T-cell (primary cell): Measurements from ENCODE around the gene SHISA6. TPM values are rescaled to one million over a fixed set of nuclear protein-coding genes. Genes with fewer than 3 reads are reported as not detected.

Experiments used
- ATAC-seq, 4 experiments: fragments of 200-7000 bp in 3 of 4; fragments of 150-1000 bp in 1 of 4; cut with Tn5 transposase; replicated peaks in 1 of 4; 1 replicate in 3 of 4; 2 replicates in 1 of 4; pipeline ENCODE4 v1.10.0; 2021; ENCODE audit warnings: moderate library complexity in 3 of 4, mild to moderate bottlenecking in 2 of 4, moderate number of reproducible peaks in 1 of 4
- CTCF ChIA-PET, 2 donors: fragments of 300-600 bp; sonication (Branson Sonifier 250); formaldehyde crosslinking; loops; one replicate each; lab custom pipeline; 2022; ENCODE audit warnings: antibody characterized with exemption in 2 of 2; lab: Charles Lee
- POLR2A ChIA-PET, 2 donors: fragments of 300-600 bp; sonication (Branson Sonifier 250); formaldehyde crosslinking; loops; one replicate each; lab custom pipeline; 2022; ENCODE audit warnings: antibody characterized with exemption in 2 of 2; lab: Charles Lee
- DNase-seq, 35 experiments: peaks; one replicate each; pipeline versions ENCODE4 v3.0.0 to v3.0.0-alpha.2; 2013 to 2023
- H3K27ac ChIP-seq: one replicate; pipeline ENCODE4 v1.5.1; 2013; ENCODE audit warnings: low read length
- H3K27me3 ChIP-seq, 2 experiments: replicated peaks in 1 of 2; 1 replicate in 1 of 2; 2 replicates in 1 of 2; pipeline versions ENCODE4 v1.6.1 to v1.7.0; 2013; ENCODE audit warnings: low read length in 1 of 2, mixed read lengths in 1 of 2; ENCODE audit not compliant: control insufficient read depth in 2 of 2, insufficient read depth in 2 of 2; ENCODE audit errors: extremely low read depth in 1 of 2
- H3K36me3 ChIP-seq, 2 donors: 1 replicate in 1 of 2; 2 replicates in 1 of 2; pipeline versions ENCODE4 v1.6.1 to v1.7.0; 2013; ENCODE audit warnings: low read length in 1 of 2; ENCODE audit not compliant: control insufficient read depth in 2 of 2, insufficient read depth in 1 of 2; ENCODE audit errors: extremely low read depth in 1 of 2
- H3K4me1 ChIP-seq, 2 experiments: 1 replicate in 1 of 2; 2 replicates in 1 of 2; pipeline versions ENCODE4 v1.6.1 to v1.7.0; 2013; ENCODE audit warnings: low read length in 2 of 2, mixed read lengths in 1 of 2; ENCODE audit not compliant: insufficient read depth in 2 of 2, control insufficient read depth in 1 of 2; ENCODE audit errors: extremely low read depth in 1 of 2
- H3K4me3 ChIP-seq, 2 donors: 1 replicate in 1 of 2; 2 replicates in 1 of 2; pipeline versions ENCODE4 v1.5.1 to v1.7.0; 2013; ENCODE audit warnings: mild to moderate bottlenecking in 2 of 2, low read length in 1 of 2, moderate library complexity in 1 of 2; ENCODE audit not compliant: control insufficient read depth in 1 of 2; ENCODE audit errors: extremely low read depth in 1 of 2
- H3K9me3 ChIP-seq: 2 replicates; pipeline ENCODE4 v1.7.0; 2013
- H3K27ac Mint-ChIP-seq, 2 donors: one replicate each; pipeline ENCODE4 v1.8.0; 2020 to 2021; ENCODE audit warnings: mild to moderate bottlenecking in 2 of 2, mixed read lengths in 2 of 2
- H3K27me3 Mint-ChIP-seq, 2 donors: one replicate each; pipeline ENCODE4 v1.8.0; 2021 to 2022; ENCODE audit warnings: mixed read lengths in 2 of 2
- H3K36me3 Mint-ChIP-seq: one replicate; pipeline ENCODE4 v1.8.0; 2021; ENCODE audit warnings: mixed read lengths
- H3K4me1 Mint-ChIP-seq, 3 donors: one replicate each; pipeline ENCODE4 v1.8.0; 2020 to 2022; ENCODE audit warnings: mixed read lengths in 3 of 3, mild to moderate bottlenecking in 1 of 3
- H3K4me3 Mint-ChIP-seq, 3 donors: one replicate each; pipeline ENCODE4 v1.8.0; 2020 to 2022; ENCODE audit warnings: mild to moderate bottlenecking in 3 of 3, mixed read lengths in 3 of 3, moderate library complexity in 3 of 3
- H3K9me3 Mint-ChIP-seq, 3 donors: one replicate each; pipeline ENCODE4 v1.8.0; 2020 to 2022; ENCODE audit warnings: mixed read lengths in 3 of 3
- WGBS: methylation state at CpG from one replicate; pipeline ENCODE4 v1.1.5; 2013; ENCODE audit warnings: missing lambda C conversion rate; ENCODE audit not compliant: insufficient coverage; 5-methylcytosine and 5-hydroxymethylcytosine counted together
- total RNA-seq, 35 experiments: library from RNA in 6 of 35; stranded (reverse) in 6 of 35; fragments of 120-200 nt in 1 of 35; gene quantifications; one replicate each; pipeline versions ENCODE4 v1.2.1 to v1.2.4 and lab custom pipeline; 2013 to 2026

The SHISA6 gene
- total RNA-seq, 5 donors from 2014 or later (not counting 1 experiment from before 2014, with no cell fraction given): not detected

DNA sequence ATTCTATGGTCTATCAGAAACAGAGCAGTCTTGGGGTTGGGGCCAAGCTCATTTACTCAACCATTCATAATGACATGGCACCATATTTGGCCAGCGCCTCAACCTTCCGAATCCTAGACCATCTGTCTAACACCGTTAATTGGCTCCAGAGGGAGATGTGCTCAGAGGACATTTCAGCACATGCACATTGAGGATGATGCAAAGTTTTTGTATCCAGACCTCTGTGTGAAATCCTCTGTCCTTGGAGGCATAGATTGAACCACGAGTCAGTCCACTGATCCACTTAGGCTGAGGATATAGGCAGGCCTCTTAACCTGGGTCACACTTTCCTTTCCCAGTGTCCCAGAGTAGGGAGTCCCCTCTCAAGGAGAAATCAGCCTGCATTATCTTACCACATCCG is 85.5 kb downstream of the SHISA6 start:
- Mint-ChIP-seq H3K27me3 (no peaks in the 10 kb centered on the region), H3K9me3 (peaks cover 2 to 8% (median 5%) of the 10 kb centered on the region in 3 donors), H3K4me1 (no peaks in the 10 kb centered on the region), H3K36me3 (no peaks in the 10 kb centered on the region), H3K27ac (no peak overlapping the region), H3K4me3 (no peak overlapping the region)
- Histone ChIP-seq H3K27ac (no peak overlapping the region), H3K4me3 (no peak overlapping the region), H3K9me3 (no peaks in the 10 kb centered on the region), H3K27me3 (no peaks in the 10 kb centered on the region), H3K36me3 (no peaks in the 10 kb centered on the region), H3K4me1 (no peaks in the 10 kb centered on the region)
- DNase-seq (no peak), ATAC-seq (no peak)
- CTCF ChIA-PET: no interaction called here
- 81% methylated on average over 4 of the region's 5 CpGs for WGBS
- POLR2A ChIA-PET: no interaction called here

DNA sequence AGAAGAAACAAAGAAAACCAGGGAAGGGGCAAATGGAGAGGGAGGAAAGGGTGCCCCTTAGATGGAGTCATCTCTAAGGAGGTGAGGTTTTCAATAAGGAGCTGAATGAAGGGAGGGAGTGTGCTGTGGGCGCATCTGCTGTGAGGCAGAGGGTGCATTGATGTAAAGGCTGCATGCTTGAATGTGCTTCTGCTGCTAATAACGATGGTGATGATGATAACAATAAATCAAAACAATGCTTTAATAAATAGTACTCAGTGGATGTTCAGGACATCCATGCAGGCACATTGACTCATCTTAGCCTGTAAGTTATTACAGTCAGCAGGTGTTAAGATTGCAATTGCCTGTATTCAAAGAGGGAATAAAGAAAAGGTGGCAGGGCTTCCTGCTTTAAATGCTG is 87.8 kb downstream of the SHISA6 start:
- CTCF ChIA-PET: no interaction called here
- no CpG with 5 or more reads among the region's 2 CpGs for WGBS
- H3K4me1 Mint-ChIP-seq: no peaks in the 10 kb centered on the region

DNA sequence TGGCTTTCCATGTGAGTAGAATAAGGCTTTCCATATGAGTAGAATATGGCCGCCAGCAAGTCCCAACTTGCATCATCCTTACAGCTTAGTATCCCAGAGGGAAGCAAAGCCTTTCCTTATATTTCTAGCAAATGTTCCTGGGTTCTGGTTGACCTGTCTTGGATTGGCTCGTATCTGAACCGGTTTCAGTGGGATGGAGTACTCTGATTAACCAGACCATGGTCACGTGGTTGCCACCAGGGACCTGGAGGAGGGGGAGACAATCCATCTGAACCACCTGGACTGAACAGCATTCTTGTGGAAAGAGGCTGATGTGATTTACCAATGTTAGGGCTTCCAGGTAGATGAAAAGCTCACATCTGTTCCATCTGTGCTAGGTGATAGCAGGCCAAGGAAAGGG is 89.0 kb downstream of the SHISA6 start:
- CTCF ChIA-PET: no interaction called here
- Mint-ChIP-seq H3K9me3 (peaks cover 0 to 2% (median 0%) of the 10 kb centered on the region in 3 donors), H3K4me3 (no peak overlapping the region), H3K4me1 (no peaks in the 10 kb centered on the region), H3K36me3 (no peaks in the 10 kb centered on the region), H3K27me3 (no peaks in the 10 kb centered on the region), H3K27ac (no peak overlapping the region)
- POLR2A ChIA-PET: no interaction called here
- 86% methylated on average over 2 of the region's 4 CpGs for WGBS
- H3K4me3 ChIP-seq: no peak overlapping the region
- H3K9me3 ChIP-seq: no peaks in the 10 kb centered on the region
- H3K27me3 ChIP-seq: no peaks in the 10 kb centered on the region
- no peak overlapping the region for H3K27ac ChIP-seq
- ATAC-seq: no peak
- H3K4me1 ChIP-seq: no peaks in the 10 kb centered on the region
- DNase-seq: no peak
- no peaks in the 10 kb centered on the region for H3K36me3 ChIP-seq

More for the DNA sequence above, 87.8 kb downstream of the SHISA6 start:
- Mint-ChIP-seq H3K27me3 (no peaks in the 10 kb centered on the region), H3K9me3 (peaks cover 0 to 4% (median 2%) of the 10 kb centered on the region in 3 donors), H3K4me3 (no peak overlapping the region), H3K36me3 (no peaks in the 10 kb centered on the region), H3K27ac (no peak overlapping the region)
- no peaks in the 10 kb centered on the region for H3K4me1 ChIP-seq
- no peak for ATAC-seq
- POLR2A ChIA-PET: no interaction called here
- H3K27me3 ChIP-seq: no peaks in the 10 kb centered on the region
- H3K27ac ChIP-seq: no peak overlapping the region
- no peaks in the 10 kb centered on the region for H3K36me3 ChIP-seq
- DNase-seq: no peak
- no peak overlapping the region for H3K4me3 ChIP-seq
- H3K9me3 ChIP-seq: no peaks in the 10 kb centered on the region

DNA sequence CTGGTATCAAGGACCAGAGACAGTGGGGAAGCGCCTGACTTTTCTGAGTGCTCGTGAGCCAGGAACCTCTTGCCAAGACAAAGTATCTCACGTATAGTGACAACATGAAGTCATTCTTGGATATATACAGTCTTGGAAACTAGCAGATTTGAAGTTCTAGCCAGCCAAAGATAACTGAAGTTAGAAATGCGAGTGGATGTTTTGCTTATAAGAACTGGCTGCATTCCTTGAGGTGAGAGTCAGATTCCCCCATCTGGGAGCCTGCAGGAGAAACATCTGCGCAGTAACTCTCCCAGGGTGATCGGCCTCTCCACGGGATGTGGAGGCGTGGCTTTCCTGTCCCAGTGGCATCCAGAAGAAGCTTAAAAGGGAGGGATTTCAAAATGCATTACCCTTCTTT is 89.8 kb downstream of the SHISA6 start:
- Mint-ChIP-seq H3K36me3 (no peaks in the 10 kb centered on the region), H3K27ac (no peak overlapping the region), H3K9me3 (peaks cover 0 to 2% (median 0%) of the 10 kb centered on the region in 3 donors), H3K4me1 (no peaks in the 10 kb centered on the region), H3K27me3 (no peaks in the 10 kb centered on the region), H3K4me3 (no peak overlapping the region)
- 12% methylated on average over 3 of the region's 8 CpGs for WGBS
- Histone ChIP-seq H3K4me1 (no peaks in the 10 kb centered on the region), H3K9me3 (no peaks in the 10 kb centered on the region), H3K4me3 (no peak overlapping the region), H3K27me3 (no peaks in the 10 kb centered on the region), H3K27ac (no peak overlapping the region), H3K36me3 (no peaks in the 10 kb centered on the region)
- ChIA-PET CTCF (no interaction called here), POLR2A (no interaction called here)
- ATAC-seq (no peak), DNase-seq (no peak)

DNA sequence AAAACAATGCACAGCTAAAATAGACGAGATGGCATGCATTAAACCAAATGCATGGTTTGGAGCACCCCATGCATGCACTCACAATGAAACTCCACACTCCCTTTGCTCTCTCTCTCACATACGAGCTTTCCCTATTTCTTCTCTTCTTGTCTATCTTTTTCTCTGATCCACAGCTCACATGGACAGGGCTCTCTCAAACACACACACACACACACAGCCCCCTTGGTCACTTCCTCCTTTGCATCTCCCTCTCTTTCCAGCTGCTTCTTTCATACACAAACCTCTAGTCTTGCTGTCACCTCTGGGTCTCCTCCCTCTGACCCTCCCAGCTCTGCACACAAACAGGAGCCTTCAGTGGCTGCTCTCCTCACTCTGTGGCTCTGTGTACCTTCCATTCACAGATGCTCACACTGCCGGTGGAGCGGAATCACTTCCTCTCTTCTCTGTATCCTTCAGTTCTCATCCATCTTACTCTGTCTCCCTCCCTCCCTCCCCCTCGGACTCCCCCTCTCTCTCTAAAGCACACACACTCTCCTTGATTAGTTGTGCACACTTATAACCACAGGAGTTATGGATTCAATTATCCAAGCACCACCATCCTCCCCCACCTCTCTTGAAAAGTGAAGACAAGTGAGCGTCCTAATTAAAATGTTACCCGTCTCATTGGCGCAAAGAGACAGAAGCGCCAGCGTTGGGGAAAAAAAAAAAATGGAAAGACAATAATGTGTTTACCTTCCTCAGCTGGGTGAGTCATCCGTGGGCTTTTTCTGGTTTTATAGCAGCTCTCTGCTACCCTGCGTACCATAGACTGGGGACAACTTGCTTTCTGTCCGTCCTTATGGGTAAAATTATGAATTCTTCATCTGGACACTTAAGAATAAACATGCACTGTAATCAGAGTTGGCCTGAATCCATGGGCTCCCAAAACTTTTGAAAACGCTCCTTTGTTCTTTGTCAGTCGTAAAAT is 90.8 kb downstream of the SHISA6 start:
- Mint-ChIP-seq H3K4me1 (no peaks in the 10 kb centered on the region), H3K9me3 (peaks cover 0 to 1% (median 0%) of the 10 kb centered on the region in 3 donors), H3K4me3 (no peak overlapping the region), H3K36me3 (no peaks in the 10 kb centered on the region), H3K27ac (no peak overlapping the region), H3K27me3 (no peaks in the 10 kb centered on the region)
- ChIA-PET CTCF (no interaction called here), POLR2A (no interaction called here)
- DNase-seq (no peak), ATAC-seq (no peak)
- Histone ChIP-seq H3K9me3 (no peaks in the 10 kb centered on the region), H3K4me3 (no peak overlapping the region), H3K36me3 (no peaks in the 10 kb centered on the region), H3K27me3 (no peaks in the 10 kb centered on the region), H3K27ac (no peak overlapping the region), H3K4me1 (no peaks in the 10 kb centered on the region)
- 60% methylated on average over 11 of the region's 15 CpGs for WGBS

DNA sequence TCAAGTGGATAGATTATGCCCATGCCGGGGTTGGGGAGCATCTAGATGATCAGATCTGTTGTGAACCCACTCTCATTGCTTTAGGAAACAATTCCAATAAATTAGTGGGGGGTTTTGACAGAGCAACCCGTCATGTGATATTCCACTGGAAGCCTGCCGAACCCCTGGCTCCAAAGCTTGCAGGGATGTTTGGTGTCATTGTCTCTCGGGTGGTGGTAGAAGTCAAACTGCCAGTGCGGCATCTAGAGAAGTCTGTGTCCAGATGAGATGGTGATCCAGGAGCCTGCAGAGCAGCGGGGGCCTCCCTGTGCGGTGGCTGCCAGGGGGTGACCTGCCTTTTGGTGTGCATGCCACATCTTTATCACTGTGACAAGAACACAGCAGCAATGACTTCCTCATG is 91.7 kb downstream of the SHISA6 start:
- DNase-seq (no peak), ATAC-seq (no peak)
- CTCF ChIA-PET: no interaction called here
- no peaks in the 10 kb centered on the region for H3K4me1 Mint-ChIP-seq
- no peaks in the 10 kb centered on the region for H3K36me3 Mint-ChIP-seq
- no peaks in the 10 kb centered on the region for H3K4me1 ChIP-seq
- H3K4me3 Mint-ChIP-seq: no peak overlapping the region
- no peak overlapping the region for H3K4me3 ChIP-seq
- no peaks in the 10 kb centered on the region for H3K36me3 ChIP-seq
- no peak overlapping the region for H3K27ac ChIP-seq
- POLR2A ChIA-PET: no interaction called here
- no peaks in the 10 kb centered on the region for H3K27me3 ChIP-seq
- no peaks in the 10 kb centered on the region for H3K9me3 Mint-ChIP-seq
- H3K27ac Mint-ChIP-seq: no peak overlapping the region
- no peaks in the 10 kb centered on the region for H3K9me3 ChIP-seq
- no peaks in the 10 kb centered on the region for H3K27me3 Mint-ChIP-seq
- 86% methylated on average over 5 of the region's 7 CpGs for WGBS
